Muscle layer of colon (tissue), 2 donors: ENCODE measurements around the gene PSMD2.

Source experiments
- H3K27ac ChIP-seq: one replicate; pipeline ENCODE4 v1.7.0; 2013; ENCODE audit warnings: low read depth, mild to moderate bottlenecking, low read length, moderate library complexity
- H3K27me3 ChIP-seq, 2 donors: one replicate each; pipeline ENCODE4 v1.7.0; 2013; ENCODE audit warnings: low read length in 2 of 2, mild to moderate bottlenecking in 2 of 2; ENCODE audit not compliant: insufficient read depth in 2 of 2, control insufficient read depth in 1 of 2
- H3K36me3 ChIP-seq: one replicate; pipeline ENCODE4 v1.7.0; 2013; ENCODE audit warnings: mild to moderate bottlenecking, low read length; ENCODE audit not compliant: insufficient read depth
- H3K4me1 ChIP-seq: one replicate; pipeline ENCODE4 v1.7.0; 2013; ENCODE audit warnings: mild to moderate bottlenecking, low read length; ENCODE audit not compliant: insufficient read depth
- H3K4me3 ChIP-seq, 2 donors: one replicate each; pipeline ENCODE4 v1.7.0; 2013; ENCODE audit warnings: low read length in 2 of 2, low read depth in 1 of 2, mild to moderate bottlenecking in 1 of 2, moderate library complexity in 1 of 2
- H3K9ac ChIP-seq: one replicate; pipeline ENCODE4 v1.7.0; 2013; ENCODE audit warnings: low read length
- H3K9me3 ChIP-seq: one replicate; pipeline ENCODE4 v1.7.0; 2013; ENCODE audit warnings: mild to moderate bottlenecking, low read length
- donor health status: abdominal sarcoma.
- donor health status: Adenocarcinoma of cecum.

Gene PSMD2

GRCh38 chr3:184308744-184309143 is 9.7 kb downstream of the PSMD2 start:
- Histone ChIP-seq H3K36me3 (peaks cover 52% of the 10 kb centered on the region), H3K4me3 (no peak overlapping the region), H3K4me1 (no peaks in the 10 kb centered on the region), H3K9me3 (no peaks in the 10 kb centered on the region), H3K27ac (no peak overlapping the region), H3K9ac (no peak overlapping the region), H3K27me3 (no peaks in the 10 kb centered on the region)

- Histone ChIP-seq H3K36me3 (peaks cover 29% of the 10 kb centered on the region), H3K4me3 (no peak overlapping the region), H3K27me3 (no peaks in the 10 kb centered on the region), H3K9ac (no peak overlapping the region), H3K9me3 (no peaks in the 10 kb centered on the region), H3K27ac (no peak overlapping the region), H3K4me1 (peaks cover 8% of the 10 kb centered on the region)
Observed at GRCh38 chr3:184311633-184312032, 12.6 kb downstream of the PSMD2 start.

GRCh38 chr3:184314363-184314699 is 15.3 kb downstream of the PSMD2 start, which contains the start of gene EIF4G1:
Gene EIF4G1 (plus strand): TSS chr3:184314606. CDS start chr3:184315797, 1,191 bp downstream.
- peaks cover 35% of the 10 kb centered on the region for H3K4me1 ChIP-seq
- H3K27me3 ChIP-seq, result no peaks in the 10 kb centered on the region
- no peaks in the 10 kb centered on the region for H3K9me3 ChIP-seq
- peak within 1 kb of the TSS; percentile 99 for H3K27ac ChIP-seq
- peak within 1 kb of the TSS; percentile 72 to 76 for H3K4me3 ChIP-seq
- H3K9ac ChIP-seq, result peak within 1 kb of the TSS; percentile 92
- peaks cover 18% of the 10 kb centered on the region for H3K36me3 ChIP-seq

GRCh38 chr3:184314700-184315542 is 15.9 kb downstream of the PSMD2 start:
- peak overlapping the region; percentile 92 for H3K9ac ChIP-seq
- H3K4me1 ChIP-seq, result peaks cover 39% of the 10 kb centered on the region
- peak overlapping the region; percentile 72 to 76 for H3K4me3 ChIP-seq
- H3K27ac ChIP-seq, result peak overlapping the region; percentile 99
- H3K36me3 ChIP-seq, result peaks cover 18% of the 10 kb centered on the region
- no peaks in the 10 kb centered on the region for H3K9me3 ChIP-seq
- no peaks in the 10 kb centered on the region for H3K27me3 ChIP-seq

GRCh38 chr3:184315543-184315867 is 16.5 kb downstream of the PSMD2 start:
- peaks cover 44% of the 10 kb centered on the region for H3K4me1 ChIP-seq
- peak overlapping the region; percentile 99 for H3K27ac ChIP-seq
- no peaks in the 10 kb centered on the region for H3K9me3 ChIP-seq
- H3K9ac ChIP-seq, result peak overlapping the region; percentile 92
- no peaks in the 10 kb centered on the region for H3K27me3 ChIP-seq
- H3K36me3 ChIP-seq, result peaks cover 20% of the 10 kb centered on the region
- H3K4me3 ChIP-seq, result peak overlapping the region; percentile 72 to 76

- no peaks in the 10 kb centered on the region for H3K9me3 ChIP-seq
- H3K4me1 ChIP-seq, result peaks cover 48% of the 10 kb centered on the region
- no peaks in the 10 kb centered on the region for H3K27me3 ChIP-seq
- H3K36me3 ChIP-seq, result peaks cover 26% of the 10 kb centered on the region
- H3K27ac ChIP-seq, result peak overlapping the region; percentile 99
- peak overlapping the region; percentile 72 to 76 for H3K4me3 ChIP-seq
- H3K9ac ChIP-seq, result peak overlapping the region; percentile 92
Observed at GRCh38 chr3:184315871-184316661, 17.0 kb downstream of the PSMD2 start.

GRCh38 chr3:184316792-184317191 is 17.8 kb downstream of the PSMD2 start:
- Histone ChIP-seq H3K27ac (peak overlapping the region; percentile 99), H3K9me3 (no peaks in the 10 kb centered on the region), H3K4me1 (peaks cover 54% of the 10 kb centered on the region), H3K4me3 (peak overlapping the region; percentile 72 to 76), H3K9ac (peak overlapping the region; percentile 92), H3K36me3 (peaks cover 33% of the 10 kb centered on the region), H3K27me3 (no peaks in the 10 kb centered on the region)

- H3K27me3 ChIP-seq, result no peaks in the 10 kb centered on the region
- peak overlapping the region; percentile 92 for H3K9ac ChIP-seq
- H3K9me3 ChIP-seq, result no peaks in the 10 kb centered on the region
- peak overlapping the region in 1 of 2 donors; percentile 76 for H3K4me3 ChIP-seq
- H3K36me3 ChIP-seq, result peaks cover 37% of the 10 kb centered on the region
- peaks cover 54% of the 10 kb centered on the region for H3K4me1 ChIP-seq
- H3K27ac ChIP-seq, result no peak overlapping the region
Observed at GRCh38 chr3:184317201-184317600, 18.2 kb downstream of the PSMD2 start.

- peaks cover 66% of the 10 kb centered on the region for H3K36me3 ChIP-seq
- no peaks in the 10 kb centered on the region for H3K9me3 ChIP-seq
- H3K4me1 ChIP-seq, result peaks cover 54% of the 10 kb centered on the region
- H3K9ac ChIP-seq, result peak overlapping the region; percentile 65
- no peaks in the 10 kb centered on the region for H3K27me3 ChIP-seq
- peak overlapping the region in 1 of 2 donors; percentile 25 for H3K4me3 ChIP-seq
- peak overlapping the region; percentile 94 for H3K27ac ChIP-seq
Observed at GRCh38 chr3:184320104-184320445, 21.0 kb downstream of the PSMD2 start.

- Histone ChIP-seq H3K4me3 (no peak overlapping the region), H3K9me3 (no peaks in the 10 kb centered on the region), H3K9ac (no peak overlapping the region), H3K27ac (no peak overlapping the region), H3K4me1 (peaks cover 46% of the 10 kb centered on the region), H3K27me3 (no peaks in the 10 kb centered on the region), H3K36me3 (peaks cover 77% of the 10 kb centered on the region)
Observed at GRCh38 chr3:184321666-184322065, 22.6 kb downstream of the PSMD2 start.

GRCh38 chr3:184322731-184323487 is 23.9 kb downstream of the PSMD2 start:
- Histone ChIP-seq H3K9ac (no peak overlapping the region), H3K4me1 (peaks cover 33% of the 10 kb centered on the region), H3K4me3 (no peak overlapping the region), H3K27me3 (no peaks in the 10 kb centered on the region), H3K27ac (no peak overlapping the region), H3K36me3 (peaks cover 78% of the 10 kb centered on the region), H3K9me3 (no peaks in the 10 kb centered on the region)
